SK-N-SH (cell line): Measurements from ENCODE around the gene GPRC5B. TPM values are rescaled to one million over a fixed set of nuclear protein-coding genes. Genes with fewer than 3 reads are reported as not detected.

Experiments
- CTCF ChIA-PET: fragments of 300-600, 350-600 bp; formaldehyde crosslinking; extraction: SDS; loops from one replicate; lab custom pipeline; 2021; lab: Yijun Ruan, JAX
- POLR2A ChIA-PET: fragments of 350-600 bp; sonication (Branson Sonifier 250); formaldehyde crosslinking; extraction: SDS; loops from one replicate; lab custom pipeline; 2020; ENCODE audit warnings: antibody characterized with exemption, inconsistent platforms; lab: Yijun Ruan, JAX
- DNase-seq: peaks from one replicate; pipeline ENCODE4 v3.0.0; 2012
- H2AFZ ChIP-seq: fragments of 200-600 bp; sonication (generic); 2 replicates; pipeline ENCODE4 v1.8.1; 2016; ENCODE audit warnings: antibody characterized with exemption, mild to moderate bottlenecking, low read depth
- H3F3A ChIP-seq: fragments of 200-600 bp; sonication (generic); replicated peaks from 2 replicates; pipeline ENCODE3; 2016; ENCODE audit warnings: antibody characterized with exemption, mild to moderate bottlenecking; ENCODE audit not compliant: insufficient read depth
- H3K27ac ChIP-seq, 2 experiments: fragments of 200-500 bp in 1 of 2; fragments of 200-600 bp in 1 of 2; sonication (Bioruptor generic) in 1 of 2; sonication (generic), shearing (Covaris generic) in 1 of 2; 2 replicates each; pipeline versions ENCODE4 v1.5.1 to v1.6.1; 2014 to 2016; ENCODE audit warnings: low read depth in 2 of 2, inconsistent platforms in 1 of 2, low read length in 1 of 2, mild to moderate bottlenecking in 1 of 2, mixed read lengths in 1 of 2
- H3K27me3 ChIP-seq: fragments of 200-600 bp; sonication (generic), shearing (Covaris generic); 2 replicates; pipeline ENCODE4 v1.6.1; 2016; ENCODE audit warnings: mixed run types; ENCODE audit not compliant: insufficient read depth
- H3K36me3 ChIP-seq, 2 experiments: fragments of 200-500 bp in 1 of 2; fragments of 200-600 bp in 1 of 2; sonication (Bioruptor generic) in 1 of 2; sonication (generic) in 1 of 2; replicated peaks in 1 of 2; 2 replicates each; pipeline versions ENCODE3 to v1.5.1; 2014 to 2016; ENCODE audit warnings: low read length in 1 of 2, mild to moderate bottlenecking in 1 of 2; ENCODE audit not compliant: insufficient read depth in 2 of 2, control insufficient read depth in 1 of 2
- H3K4me1 ChIP-seq, 2 experiments: fragments of 200-500 bp in 1 of 2; fragments of 200-600 bp in 1 of 2; sonication (Bioruptor generic) in 1 of 2; sonication (generic), shearing (Covaris generic) in 1 of 2; 2 replicates each; pipeline versions ENCODE4 v1.5.1 to v1.6.1; 2014 to 2016; ENCODE audit warnings: low read depth in 1 of 2, low read length in 1 of 2, mixed run types in 1 of 2; ENCODE audit not compliant: insufficient read depth in 2 of 2, control insufficient read depth in 1 of 2
- H3K4me2 ChIP-seq: fragments of 200-600 bp; sonication (generic), shearing (Covaris generic); 2 replicates; pipeline ENCODE4 v1.6.1; 2017; ENCODE audit warnings: mixed run types
- H3K4me3 ChIP-seq, 2 experiments: fragments of 200-500 bp in 1 of 2; fragments of 200-600 bp in 1 of 2; sonication (Bioruptor generic) in 1 of 2; sonication (generic), shearing (Covaris generic) in 1 of 2; 2 replicates each; pipeline versions ENCODE4 v1.5.1 to v1.8.1; 2014 to 2016; ENCODE audit warnings: low read depth in 2 of 2, inconsistent platforms in 1 of 2, low read length in 1 of 2, mild to moderate bottlenecking in 1 of 2, mixed read lengths in 1 of 2, moderate library complexity in 1 of 2
- H3K79me2 ChIP-seq: fragments of 200-600 bp; sonication (generic); 2 replicates; pipeline ENCODE4 v1.8.1; 2017; ENCODE audit warnings: mild to moderate bottlenecking; ENCODE audit not compliant: insufficient read depth
- H3K9ac ChIP-seq: fragments of 200-600 bp; sonication (generic); 2 replicates; pipeline ENCODE4 v1.6.1; 2017; ENCODE audit warnings: mixed run types
- H3K9me2 ChIP-seq: fragments of 200-600 bp; sonication (generic); 2 replicates; pipeline ENCODE4 v1.6.1; 2017; ENCODE audit warnings: mixed run types
- H3K9me3 ChIP-seq: fragments of 200-600 bp; sonication (generic); 2 replicates; pipeline ENCODE4 v1.6.1; 2017; ENCODE audit warnings: mixed run types, mild to moderate bottlenecking, moderate library complexity
- H4K20me1 ChIP-seq: fragments of 200-600 bp; sonication (generic); 2 replicates; pipeline ENCODE4 v1.6.1; 2017; ENCODE audit warnings: mild to moderate bottlenecking, mixed run types; ENCODE audit not compliant: insufficient read depth
- ELF1 ChIP-seq: IDR thresholded peaks from 2 replicates; pipeline ENCODE4 v1.4.0; 2012
- FOSL2 ChIP-seq: IDR thresholded peaks from 2 replicates; pipeline ENCODE4 v1.4.0; 2012; ENCODE audit warnings: low read depth, mild to moderate bottlenecking, moderate library complexity, borderline replicate concordance
- GATA2 ChIP-seq: sonication (generic); formaldehyde crosslinking; IDR thresholded peaks from 2 replicates; pipeline ENCODE4 v1.5.0; 2020; ENCODE audit warnings: mild to moderate bottlenecking, missing genetic modification reagents
- JUND ChIP-seq: IDR thresholded peaks from 2 replicates; pipeline ENCODE4 v1.4.0; 2012
- NFIC ChIP-seq: IDR thresholded peaks from 2 replicates; pipeline ENCODE4 v1.4.0; 2012; ENCODE audit warnings: borderline replicate concordance
- NRF1 ChIP-seq: IDR thresholded peaks from 2 replicates; pipeline ENCODE4 v1.6.1; 2012; ENCODE audit warnings: low read depth, mild to moderate bottlenecking, low read length
- POLR2AphosphoS5 ChIP-seq: IDR thresholded peaks from 2 replicates; pipeline ENCODE4 v1.6.1; 2012; ENCODE audit warnings: low read depth, low read length
- RCOR1 ChIP-seq: fragments of 150-350 bp; IDR thresholded peaks from 2 replicates; pipeline ENCODE4 v1.6.1; 2017; ENCODE audit warnings: antibody characterized with exemption, low read length
- RFX5 ChIP-seq: IDR thresholded peaks from 2 replicates; pipeline ENCODE4 v1.6.1; 2012; ENCODE audit warnings: mild to moderate bottlenecking, improper control_type of control experiment, low read length
- RXRA ChIP-seq: IDR thresholded peaks from 2 replicates; pipeline ENCODE4 v1.4.0; 2012; ENCODE audit warnings: low read depth, mild to moderate bottlenecking, borderline replicate concordance
- TEAD4 ChIP-seq: IDR thresholded peaks from 2 replicates; pipeline ENCODE4 v1.4.0; 2012; ENCODE audit warnings: mild to moderate bottlenecking, borderline replicate concordance; ENCODE audit not compliant: insufficient read depth
- WGBS: methylation state at CpG from one replicate; pipeline ENCODE4 v1.1.6; 2017; ENCODE audit warnings: low lambda C conversion rate; 5-methylcytosine and 5-hydroxymethylcytosine counted together
- polyA plus RNA-seq, 3 experiments: library from polyadenylated mRNA; depleted of rRNA; stranded (reverse); fragments of >200 nt; gene quantifications; 2 replicates each; pipeline ENCODE4 v1.2.3, GENCODE V29; 2012
- TF ChIP-seq, protein P1 (sequence below): IDR thresholded peaks from 2 replicates; pipeline ENCODE4 v1.4.0; 2012; ENCODE audit warnings: low read depth, borderline replicate concordance
- TF ChIP-seq, protein P2 (sequence below): IDR thresholded peaks from 2 replicates; pipeline ENCODE4 v1.6.1; 2012; ENCODE audit warnings: mild to moderate bottlenecking, low read depth, low read length, moderate library complexity

The GPRC5B gene
- polyA plus RNA-seq, 1 of the 3 experiments (the other 2 are of a cell fraction) = 1.1 TPM

DNA sequence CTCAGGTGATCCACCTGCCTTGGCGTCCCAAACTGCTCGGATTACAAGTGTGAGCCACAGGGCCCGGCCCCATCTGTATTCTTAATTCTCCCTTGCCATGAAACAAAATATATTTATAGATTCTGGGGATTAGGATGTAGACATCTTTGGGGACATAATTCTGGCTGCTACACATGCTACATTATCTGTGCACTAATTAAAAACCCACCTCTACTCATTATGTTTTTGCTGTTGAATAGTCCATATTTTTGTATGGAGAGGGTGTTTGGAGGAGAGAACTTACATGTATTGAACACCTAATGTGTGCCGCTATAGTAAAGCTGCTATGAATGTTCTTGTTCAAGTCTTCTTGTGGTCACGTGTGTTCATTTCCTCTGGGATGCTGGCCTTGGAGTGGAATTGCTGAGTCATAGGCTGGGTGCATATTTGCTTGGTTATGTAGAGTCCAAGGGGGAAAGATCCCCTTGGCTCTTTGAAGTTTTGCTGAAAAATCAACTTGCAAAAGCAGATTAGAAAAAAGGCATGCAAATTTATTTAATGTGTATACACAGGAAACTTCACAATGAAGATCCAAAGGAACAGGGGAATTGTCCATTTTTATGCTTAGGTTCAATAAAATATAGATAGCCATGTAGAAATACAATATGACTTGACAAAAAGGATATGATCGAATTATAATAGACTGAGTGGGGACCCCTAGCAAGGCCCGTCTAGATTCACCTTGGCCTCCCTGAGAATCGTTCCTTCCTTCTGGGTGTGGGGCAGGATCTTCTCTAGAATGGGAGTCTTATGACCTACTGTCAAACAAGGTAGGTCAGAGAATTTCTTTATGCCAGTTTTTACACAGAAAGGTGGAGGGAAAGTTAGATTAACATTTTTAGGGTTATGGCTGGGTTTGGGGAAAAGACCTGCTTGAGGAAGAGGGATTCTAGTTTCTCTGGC is 42.1 kb upstream of the GPRC5B start:
- ChIA-PET CTCF (interaction anchor here (0.6 to 1.5 kb wide), 3 partner anchors 19 to 457 kb away, joined by 3 to 7 read pairs (median 5); no protein-coding TSS in a partner anchor), POLR2A (no interaction called here)
- Histone ChIP-seq H3K9me3 (no peaks in the 10 kb centered on the region), H3K36me3 (no peaks in the 10 kb centered on the region), H4K20me1 (no peaks in the 10 kb centered on the region), H3K79me2 (no peaks in the 10 kb centered on the region), H3K9ac (no peak overlapping the region), H3K4me3 (no peak overlapping the region), H3F3A (no peaks in the 10 kb centered on the region), H2AFZ (no peak overlapping the region), H3K27me3 (no peaks in the 10 kb centered on the region; the same call in 1 of the 2 replicates), H3K4me2 (no peak overlapping the region), H3K9me2 (no peaks in the 10 kb centered on the region), H3K27ac (peak overlapping the region in 1 of 2 experiments; percentile 11; a peak in 1 of 4 replicates), H3K4me1 (peaks cover 0 to 14% of the 10 kb centered on the region in 2 experiments; a peak in 2 of 4 replicates)
- no peak for TF ChIP-seq JUND
- no peak for TF ChIP-seq NRF1
- no peak for TF ChIP-seq RCOR1
- no peak for TF ChIP-seq ELF1
- TF ChIP-seq POLR2AphosphoS5 = no peak
- no peak for TF ChIP-seq NFIC
- no peak for TF ChIP-seq RFX5
- TF ChIP-seq, protein P1, sequence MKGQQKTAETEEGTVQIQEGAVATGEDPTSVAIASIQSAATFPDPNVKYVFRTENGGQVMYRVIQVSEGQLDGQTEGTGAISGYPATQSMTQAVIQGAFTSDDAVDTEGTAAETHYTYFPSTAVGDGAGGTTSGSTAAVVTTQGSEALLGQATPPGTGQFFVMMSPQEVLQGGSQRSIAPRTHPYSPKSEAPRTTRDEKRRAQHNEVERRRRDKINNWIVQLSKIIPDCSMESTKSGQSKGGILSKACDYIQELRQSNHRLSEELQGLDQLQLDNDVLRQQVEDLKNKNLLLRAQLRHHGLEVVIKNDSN = peak; percentile 54; the same call in 1 of the 2 replicates
- TF ChIP-seq, protein P2, sequence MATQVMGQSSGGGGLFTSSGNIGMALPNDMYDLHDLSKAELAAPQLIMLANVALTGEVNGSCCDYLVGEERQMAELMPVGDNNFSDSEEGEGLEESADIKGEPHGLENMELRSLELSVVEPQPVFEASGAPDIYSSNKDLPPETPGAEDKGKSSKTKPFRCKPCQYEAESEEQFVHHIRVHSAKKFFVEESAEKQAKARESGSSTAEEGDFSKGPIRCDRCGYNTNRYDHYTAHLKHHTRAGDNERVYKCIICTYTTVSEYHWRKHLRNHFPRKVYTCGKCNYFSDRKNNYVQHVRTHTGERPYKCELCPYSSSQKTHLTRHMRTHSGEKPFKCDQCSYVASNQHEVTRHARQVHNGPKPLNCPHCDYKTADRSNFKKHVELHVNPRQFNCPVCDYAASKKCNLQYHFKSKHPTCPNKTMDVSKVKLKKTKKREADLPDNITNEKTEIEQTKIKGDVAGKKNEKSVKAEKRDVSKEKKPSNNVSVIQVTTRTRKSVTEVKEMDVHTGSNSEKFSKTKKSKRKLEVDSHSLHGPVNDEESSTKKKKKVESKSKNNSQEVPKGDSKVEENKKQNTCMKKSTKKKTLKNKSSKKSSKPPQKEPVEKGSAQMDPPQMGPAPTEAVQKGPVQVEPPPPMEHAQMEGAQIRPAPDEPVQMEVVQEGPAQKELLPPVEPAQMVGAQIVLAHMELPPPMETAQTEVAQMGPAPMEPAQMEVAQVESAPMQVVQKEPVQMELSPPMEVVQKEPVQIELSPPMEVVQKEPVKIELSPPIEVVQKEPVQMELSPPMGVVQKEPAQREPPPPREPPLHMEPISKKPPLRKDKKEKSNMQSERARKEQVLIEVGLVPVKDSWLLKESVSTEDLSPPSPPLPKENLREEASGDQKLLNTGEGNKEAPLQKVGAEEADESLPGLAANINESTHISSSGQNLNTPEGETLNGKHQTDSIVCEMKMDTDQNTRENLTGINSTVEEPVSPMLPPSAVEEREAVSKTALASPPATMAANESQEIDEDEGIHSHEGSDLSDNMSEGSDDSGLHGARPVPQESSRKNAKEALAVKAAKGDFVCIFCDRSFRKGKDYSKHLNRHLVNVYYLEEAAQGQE = no peak
- no peak for TF ChIP-seq RXRA
- peak; percentile 42; the same call in 1 of the 2 replicates for TF ChIP-seq FOSL2
- no peak for TF ChIP-seq GATA2
- TF ChIP-seq TEAD4 = no peak
- WGBS = 71% methylated on average over 8 of the region's 8 CpGs
- no peak for DNase-seq
